HK-2 (cell line): ENCODE results near the gene MED13L.

Experiments
- DNase-seq: peaks from one replicate; pipeline ENCODE4 v3.0.0-alpha.2; 2018; ENCODE audit not compliant: unreplicated experiment

The MED13L gene

GRCh38 chr12:116130431-116130830 lies 147.1 kb downstream of the MED13L start:
- DNase-seq = no peak

- DNase-seq = no peak
Observed at GRCh38 chr12:116128779-116129178, 148.7 kb downstream of the MED13L start.

- no peak for DNase-seq
Observed at GRCh38 chr12:116127859-116128258, 149.6 kb downstream of the MED13L start.

- DNase-seq = no peak
Observed at GRCh38 chr12:116126610-116127009, 150.9 kb downstream of the MED13L start.

- no peak for DNase-seq
Observed at GRCh38 chr12:116125956-116126566, 151.4 kb downstream of the MED13L start.

DNA sequence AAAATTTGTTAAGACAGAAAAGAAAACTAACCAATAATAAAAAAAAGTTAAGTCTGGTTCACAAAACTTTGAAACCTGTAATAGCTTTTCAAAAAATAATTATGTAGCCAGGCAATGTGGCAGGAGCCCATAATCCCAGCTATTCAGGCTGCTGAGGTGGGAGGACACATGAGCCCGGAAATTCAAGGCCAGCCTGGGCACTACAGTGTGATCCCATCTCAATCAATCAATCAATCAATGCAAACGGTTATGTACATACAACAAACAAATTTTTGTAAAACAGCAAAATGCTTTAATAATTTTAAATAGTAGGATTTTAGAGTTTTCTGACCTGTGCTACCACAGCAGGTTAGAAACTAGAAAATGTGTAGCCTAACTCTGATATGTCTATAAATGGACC lies 152.4 kb downstream of the MED13L start:
- DNase-seq = no peak

DNA sequence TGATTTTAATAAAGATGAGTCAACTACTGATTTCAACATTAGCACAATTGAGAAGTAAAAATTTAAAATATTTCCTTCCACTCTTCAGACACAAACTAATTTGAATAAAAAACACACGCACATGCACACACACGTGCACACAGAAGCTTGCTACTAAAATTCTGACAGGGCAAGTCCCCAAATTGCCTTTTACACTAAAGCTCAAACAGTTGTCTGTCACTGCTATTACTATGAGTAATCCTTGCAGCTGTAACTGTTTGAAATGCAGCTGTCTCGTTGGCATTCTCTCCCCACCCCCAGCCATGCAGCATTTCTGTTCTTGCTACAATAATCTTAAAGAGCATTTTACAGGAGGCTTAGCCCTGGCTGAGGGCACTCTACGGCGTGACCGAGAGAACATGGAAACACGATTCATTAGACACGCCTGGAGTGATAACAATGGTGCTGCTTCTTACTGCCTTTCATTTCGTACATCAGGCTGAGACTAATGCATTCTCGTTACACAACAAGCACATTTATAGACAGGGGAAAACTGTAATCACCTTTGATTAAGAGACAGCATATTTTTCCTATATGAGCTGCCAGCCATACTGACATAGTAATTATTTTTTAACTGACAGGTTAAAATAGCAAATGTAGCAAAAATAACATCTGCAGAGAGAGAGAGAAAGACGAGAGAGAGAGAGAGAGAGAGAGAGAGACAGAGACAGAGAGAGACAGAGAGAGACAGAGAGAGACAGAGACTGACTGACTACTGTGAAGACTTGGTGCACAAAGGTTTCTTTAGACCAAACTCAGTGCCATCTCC lies 153.8 kb downstream of the MED13L start:
- DNase-seq = no peak

DNA sequence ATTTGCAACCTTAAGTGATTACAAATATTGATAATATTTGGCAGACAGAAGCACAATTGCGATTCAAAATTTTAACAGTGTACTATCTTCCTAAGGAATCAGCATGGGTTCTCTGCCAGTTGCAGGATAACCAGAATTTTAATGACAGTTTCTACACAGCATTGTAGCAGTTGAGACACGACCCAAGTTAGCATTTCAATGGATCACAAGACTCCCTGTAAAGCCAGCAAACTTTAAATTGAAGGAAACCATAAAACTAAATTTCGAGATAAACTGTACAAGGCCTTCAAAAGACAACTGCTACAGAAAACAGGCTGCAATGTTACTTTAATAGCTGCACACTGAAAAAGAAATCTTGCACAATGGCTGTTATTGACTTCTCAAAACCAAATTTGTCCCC lies 154.9 kb downstream of the MED13L start:
- DNase-seq = no peak

- DNase-seq = no peak
Observed at GRCh38 chr12:116121453-116121871, 156.0 kb downstream of the MED13L start.

DNA sequence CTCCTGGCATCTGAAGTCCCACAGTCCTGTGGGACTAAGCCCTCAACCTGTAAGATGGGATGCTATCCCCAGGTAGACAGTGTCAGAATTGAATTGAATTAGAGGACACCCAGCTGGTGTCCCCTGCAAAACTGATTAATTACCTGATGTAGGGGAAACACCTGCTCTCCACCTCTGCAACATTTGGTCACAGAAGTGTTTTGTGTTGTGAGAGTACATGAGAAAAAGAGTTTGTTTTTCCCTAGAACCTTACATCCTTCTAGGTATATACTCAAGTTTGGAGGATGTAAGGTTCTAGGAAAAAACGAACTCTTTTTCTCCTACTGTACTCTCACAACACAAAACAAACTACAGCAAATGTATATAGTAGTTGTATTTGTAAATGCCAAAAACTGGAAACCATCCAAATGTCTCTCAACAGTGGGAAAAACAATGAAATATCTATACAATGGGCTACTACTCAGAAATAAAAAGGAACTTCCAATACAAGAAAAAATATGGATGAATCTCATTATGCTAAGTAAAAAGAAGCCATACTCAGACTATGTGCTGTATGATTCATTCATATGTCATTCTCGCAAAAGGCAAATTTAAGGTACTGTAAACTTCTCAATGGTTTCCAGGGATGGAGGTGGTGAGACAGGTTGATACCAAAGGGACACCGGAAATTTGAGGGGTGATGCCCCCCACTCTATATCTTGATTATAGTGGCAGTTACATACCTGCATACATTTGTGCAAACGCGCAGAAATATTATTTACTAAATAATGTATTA lies 160.7 kb downstream of the MED13L start:
- no peak for DNase-seq

- no peak for DNase-seq
Observed at GRCh38 chr12:116113398-116114130, 163.9 kb downstream of the MED13L start.

- no peak for DNase-seq
Observed at GRCh38 chr12:116106870-116107269, 170.6 kb downstream of the MED13L start.

DNA sequence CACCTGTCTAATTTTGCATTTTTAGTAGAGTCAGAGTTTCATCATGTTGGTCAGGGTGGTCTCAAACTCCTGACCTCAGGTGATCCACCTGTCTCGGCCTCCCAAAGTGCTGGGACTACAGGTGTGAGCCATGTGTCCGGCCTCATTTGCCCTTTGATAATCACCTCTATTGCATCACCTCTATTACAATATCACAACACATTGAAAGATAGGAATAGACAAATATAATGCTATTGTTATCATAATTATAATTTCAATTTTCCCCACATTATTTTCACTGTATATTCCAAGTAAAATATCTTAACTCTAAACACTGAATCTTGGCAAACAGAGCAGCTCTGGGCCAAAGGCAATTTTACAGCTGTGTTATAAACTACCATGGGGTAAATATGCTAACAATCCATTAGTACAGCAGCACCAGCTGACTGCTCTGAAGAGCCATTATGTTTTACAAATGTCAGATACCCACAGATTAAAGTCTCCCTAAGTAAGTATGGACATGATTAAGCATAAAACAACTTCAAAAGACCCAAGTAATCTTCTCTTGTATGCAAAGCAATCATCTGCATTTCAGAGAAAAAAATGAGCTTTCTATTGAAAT lies 173.2 kb downstream of the MED13L start:
- no peak for DNase-seq

GRCh38 chr12:116101991-116102390 lies 175.5 kb downstream of the MED13L start:
- no peak for DNase-seq

GRCh38 chr12:116099652-116100432 lies 177.7 kb downstream of the MED13L start:
- no peak for DNase-seq

GRCh38 chr12:116096874-116097273 lies 180.6 kb downstream of the MED13L start:
- DNase-seq = no peak

DNA sequence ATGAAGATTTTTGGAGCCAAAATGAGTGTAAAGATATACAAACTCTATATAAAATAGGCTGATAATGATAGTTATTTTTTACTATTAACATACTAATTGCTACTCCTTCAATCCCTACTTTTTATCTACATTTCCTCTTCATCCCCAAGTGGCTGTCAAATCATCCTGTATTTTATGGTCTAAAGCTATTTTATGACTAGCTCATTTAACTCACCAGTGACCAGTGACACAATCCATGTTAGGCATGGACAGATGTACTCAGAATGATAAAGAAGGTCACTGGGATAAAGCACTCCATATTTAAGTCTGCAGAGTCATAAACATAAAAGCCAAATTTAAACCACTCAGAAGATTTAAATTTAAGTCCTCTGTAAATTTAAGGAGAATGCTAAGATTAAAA lies 183.0 kb downstream of the MED13L start:
- no peak for DNase-seq

DNA sequence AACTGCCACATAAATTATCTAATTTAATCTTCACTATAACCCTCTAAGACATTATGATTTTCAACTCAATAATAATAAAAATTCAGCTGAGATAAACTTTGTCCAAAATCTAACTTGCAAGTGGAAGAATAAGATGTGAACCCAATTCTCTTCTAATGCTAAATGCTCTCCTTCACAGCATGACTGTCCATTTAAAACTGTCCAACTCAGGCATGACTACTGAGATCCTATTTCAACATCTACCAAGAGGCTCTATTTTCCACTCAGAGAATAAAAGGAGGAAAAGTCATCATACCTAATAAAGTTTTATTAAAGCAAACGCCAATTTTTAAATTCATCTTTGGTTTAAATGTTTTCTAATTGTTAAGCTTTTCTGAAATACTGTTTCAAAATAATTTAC lies 183.6 kb downstream of the MED13L start:
- no peak for DNase-seq

- DNase-seq = no peak
Observed at GRCh38 chr12:116092776-116093175, 184.7 kb downstream of the MED13L start.

- DNase-seq = no peak
Observed at GRCh38 chr12:116092162-116092561, 185.3 kb downstream of the MED13L start.

DNA sequence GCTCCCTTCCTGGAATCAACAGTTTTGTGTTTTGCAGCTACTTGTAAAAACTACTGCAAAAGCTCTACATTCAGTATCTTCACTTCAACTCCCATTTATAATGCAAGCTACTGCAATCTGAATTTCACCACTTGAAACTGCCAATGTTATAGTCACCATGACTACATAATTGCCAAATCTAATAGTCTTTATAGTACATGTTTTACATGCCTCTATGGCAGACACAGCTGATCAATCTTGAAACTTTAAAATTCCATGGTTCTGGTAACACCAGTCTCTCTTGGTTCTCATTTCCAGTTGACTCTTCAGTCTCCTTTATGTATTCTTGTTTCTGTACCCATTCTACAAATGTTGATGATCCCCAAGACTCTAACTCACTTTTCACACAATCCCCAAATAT lies 185.9 kb downstream of the MED13L start:
- DNase-seq = no peak
